GM12878 (cell line): ENCODE results near the gene PTPRC. TPM values are rescaled to one million over a fixed set of nuclear protein-coding genes. Genes with fewer than 3 reads are reported as not detected.

Source experiments
- ATAC-seq: fragments of 200-7000 bp; cut with Tn5 transposase; 3 replicates; pipeline ENCODE4 v1.9.1; 2020; ENCODE audit warnings: mild to moderate bottlenecking, moderate library complexity
- BruUV-seq: library from RNA; stranded (reverse); fragments of 400-500 nt; replicated peaks from 2 replicates; lab custom pipeline; 2021; lab: Mats Ljungman, UMichigan
- CTCF ChIA-PET: fragments of 300-600 bp; sonication (Branson Sonifier 250); formaldehyde crosslinking; extraction: SDS; loops from one replicate; lab custom pipeline; 2021; ENCODE audit warnings: inconsistent platforms; lab: Yijun Ruan, JAX
- POLR2A ChIA-PET: fragments of 350-600 bp; formaldehyde crosslinking; extraction: SDS; loops from one replicate; lab custom pipeline; 2021; ENCODE audit warnings: inconsistent platforms; lab: Charles Lee
- RAD21 ChIA-PET: fragments of 300-600 bp; sonication (Branson Sonifier 250); formaldehyde crosslinking; loops from one replicate; lab custom pipeline; 2023; ENCODE audit warnings: antibody characterized with exemption; ENCODE audit not compliant: unreplicated experiment; lab: Charles Lee
- SMC1A ChIA-PET: fragments of 300-600 bp; sonication (Branson Sonifier 250); formaldehyde crosslinking; loops from one replicate; lab custom pipeline; 2023; ENCODE audit not compliant: unreplicated experiment, uncharacterized antibody; lab: Charles Lee
- DNase-seq: peaks from one replicate; pipeline ENCODE4 v3.0.0-alpha.2; 2011; ENCODE audit warnings: low read depth, low spot score
- FAIRE-seq: peaks from 3 replicates; lab custom pipeline; 2011; peaks lifted over from hg19 to GRCh38; lab: Jason Lieb, UNC
- H2AFZ ChIP-seq: 2 replicates; pipeline ENCODE4 v1.6.0; 2011; ENCODE audit warnings: low read depth, low read length, control low read depth; ENCODE audit not compliant: control insufficient read depth
- H3K27ac ChIP-seq: 2 replicates; pipeline ENCODE4 v1.5.1; 2011; ENCODE audit warnings: control low read depth; ENCODE audit not compliant: control insufficient read depth, insufficient read depth
- H3K27me3 ChIP-seq, 2 experiments: replicated peaks in 1 of 2; 2 replicates each; pipeline versions ENCODE4 v1.6.0 to v1.6.1; 2011; ENCODE audit warnings: low read length in 1 of 2; ENCODE audit not compliant: control insufficient read depth in 2 of 2, insufficient read depth in 2 of 2
- H3K36me3 ChIP-seq, 2 experiments: 2 replicates each; pipeline ENCODE4 v1.5.1; 2011; ENCODE audit warnings: low read length in 1 of 2; ENCODE audit not compliant: control insufficient read depth in 2 of 2, insufficient read depth in 2 of 2
- H3K4me1 ChIP-seq: 2 replicates; pipeline ENCODE4 v1.6.1; 2011; ENCODE audit warnings: mild to moderate bottlenecking, low read length, moderate library complexity, mixed read lengths; ENCODE audit not compliant: control insufficient read depth, insufficient read depth
- H3K4me2 ChIP-seq: 2 replicates; pipeline ENCODE4 v1.6.0; 2011; ENCODE audit warnings: control low read depth; ENCODE audit not compliant: control insufficient read depth, insufficient read depth
- H3K4me3 ChIP-seq: fragments of 200-600 bp; sonication (generic); 2 replicates; pipeline ENCODE4 v1.5.1; 2016
- H3K79me2 ChIP-seq: 2 replicates; pipeline ENCODE4 v1.6.0; 2011; ENCODE audit warnings: low read length; ENCODE audit not compliant: control insufficient read depth, insufficient read depth
- H3K9ac ChIP-seq: 2 replicates; pipeline ENCODE4 v1.8.0; 2011; ENCODE audit warnings: low read length, control low read depth, mixed read lengths; ENCODE audit not compliant: control insufficient read depth, insufficient read depth
- H3K9me3 ChIP-seq: replicated peaks from 3 replicates; pipeline ENCODE4 v1.5.1; 2011; ENCODE audit warnings: mild to moderate bottlenecking, low read length; ENCODE audit not compliant: control insufficient read depth, insufficient read depth
- H4K20me1 ChIP-seq: 2 replicates; pipeline ENCODE4 v1.6.0; 2011; ENCODE audit not compliant: control insufficient read depth, insufficient read depth
- LARP7 ChIP-seq: fragments of 450-650 bp; IDR thresholded peaks from 2 replicates; pipeline ENCODE4 v1.6.1; 2017; ENCODE audit warnings: mild to moderate bottlenecking
- MYB ChIP-seq: fragments of 150-350 bp; IDR thresholded peaks from 2 replicates; pipeline ENCODE4 v1.6.1; 2014; ENCODE audit warnings: mild to moderate bottlenecking, low read depth, low read length, borderline replicate concordance
- NR2C1 ChIP-seq: fragments of 450-650 bp; IDR thresholded peaks from 2 replicates; pipeline ENCODE4 v1.6.1; 2017; ENCODE audit warnings: antibody characterized with exemption, mild to moderate bottlenecking, moderate library complexity
- NRF1 ChIP-seq: conservative IDR thresholded peaks from 2 replicates; pipeline ENCODE4 v1.6.1; 2011; ENCODE audit warnings: mild to moderate bottlenecking, low read depth, low read length, improper control_type of control experiment
- RBBP5 ChIP-seq: fragments of 200-600 bp; sonication (generic); conservative IDR thresholded peaks from 2 replicates; pipeline ENCODE4 v1.6.1; 2016
- WGBS: methylation state at CpG from one replicate; pipeline ENCODE4 v1.1.6; 2016; ENCODE audit warnings: low lambda C conversion rate; ENCODE audit not compliant: insufficient replicate concordance, insufficient coverage; ENCODE audit errors: missing lambda C conversion rate; 5-methylcytosine and 5-hydroxymethylcytosine counted together
- in situ Hi-C: fragments of 300-500 bp; cut with MboI; formaldehyde crosslinking; loops from 9 replicates; pipeline ENCODE4 v1.14.3; 2018; ENCODE audit warnings: mixed read lengths
- intact Hi-C: fragments of 100-400 bp; cut with micrococcal nuclease; formaldehyde crosslinking; loops from one replicate; pipeline ENCODE4 v1.14.2; 2022; ENCODE audit not compliant: unreplicated experiment
- polyA plus RNA-seq, 11 experiments: library from polyadenylated mRNA; depleted of rRNA in 4 of 11; unstranded in 6 of 11; stranded (reverse) in 5 of 11; fragments of >200 nt; fragmentation: Nextera tagmentation in 4 of 11; fragmentation: Illumina TruSeq in 1 of 11; extraction: Ambion mirVana in 4 of 11; extraction: Trizol in 1 of 11; gene quantifications; 1 replicate in 1 of 11; 2 replicates in 10 of 11; pipeline versions ENCODE4 v1.2.1 to v1.2.3, GENCODE V29; 2011 to 2016; ENCODE audit warnings: inconsistent platforms in 2 of 11, missing spikeins in 2 of 11, low read depth in 1 of 11
- total RNA-seq, 4 experiments: library from RNA; depleted of rRNA in 3 of 4; stranded (reverse); fragments of >200 nt in 3 of 4; fragmentation: Illumina TruSeq in 1 of 4; extraction: Trizol in 1 of 4; gene quantifications; 2 replicates each; pipeline versions ENCODE4 v1.2.1 to v1.2.3, GENCODE V29; 2013 to 2021
- TF ChIP-seq, protein P1 (sequence below): fragments of 450-650 bp; formaldehyde crosslinking; IDR thresholded peaks from 2 replicates; pipeline ENCODE4 v1.4.0; 2022; ENCODE audit warnings: mild to moderate bottlenecking, moderate library complexity

PTPRC gene
- total and polyA plus RNA-seq, 10 of the 15 experiments (the other 5 are each of a cell fraction or from before 2014, with no cell fraction given): 72.9 to 221 (median 118) TPM

- no peaks in the 10 kb centered on the region; the same call in 2 of the 3 replicates for H3K9me3 ChIP-seq
- RAD21 ChIA-PET: interaction anchor here (0.6 to 1.7 kb wide), 2 partner anchors 34 to 306 kb away, joined by 3 to 4 read pairs; no protein-coding TSS in a partner anchor
- no peaks in the 10 kb centered on the region for H4K20me1 ChIP-seq
- WGBS: 29% methylated on average over 5 of the region's 5 CpGs
- no peak overlapping the region for H3K27ac ChIP-seq
- in situ Hi-C loops: no loop called here
- CTCF ChIA-PET: interaction anchor here (0.6 to 2.1 kb wide), 4 partner anchors 10 to 704 kb away, joined by 3 to 8 read pairs (median 4); no protein-coding TSS in a partner anchor
- no peaks in the 10 kb centered on the region for H3K36me3 ChIP-seq
- TF ChIP-seq MYB (no peak), LARP7 (no peak), NR2C1 (no peak), RBBP5 (no peak), NRF1 (no peak)
- TF ChIP-seq, protein P1, sequence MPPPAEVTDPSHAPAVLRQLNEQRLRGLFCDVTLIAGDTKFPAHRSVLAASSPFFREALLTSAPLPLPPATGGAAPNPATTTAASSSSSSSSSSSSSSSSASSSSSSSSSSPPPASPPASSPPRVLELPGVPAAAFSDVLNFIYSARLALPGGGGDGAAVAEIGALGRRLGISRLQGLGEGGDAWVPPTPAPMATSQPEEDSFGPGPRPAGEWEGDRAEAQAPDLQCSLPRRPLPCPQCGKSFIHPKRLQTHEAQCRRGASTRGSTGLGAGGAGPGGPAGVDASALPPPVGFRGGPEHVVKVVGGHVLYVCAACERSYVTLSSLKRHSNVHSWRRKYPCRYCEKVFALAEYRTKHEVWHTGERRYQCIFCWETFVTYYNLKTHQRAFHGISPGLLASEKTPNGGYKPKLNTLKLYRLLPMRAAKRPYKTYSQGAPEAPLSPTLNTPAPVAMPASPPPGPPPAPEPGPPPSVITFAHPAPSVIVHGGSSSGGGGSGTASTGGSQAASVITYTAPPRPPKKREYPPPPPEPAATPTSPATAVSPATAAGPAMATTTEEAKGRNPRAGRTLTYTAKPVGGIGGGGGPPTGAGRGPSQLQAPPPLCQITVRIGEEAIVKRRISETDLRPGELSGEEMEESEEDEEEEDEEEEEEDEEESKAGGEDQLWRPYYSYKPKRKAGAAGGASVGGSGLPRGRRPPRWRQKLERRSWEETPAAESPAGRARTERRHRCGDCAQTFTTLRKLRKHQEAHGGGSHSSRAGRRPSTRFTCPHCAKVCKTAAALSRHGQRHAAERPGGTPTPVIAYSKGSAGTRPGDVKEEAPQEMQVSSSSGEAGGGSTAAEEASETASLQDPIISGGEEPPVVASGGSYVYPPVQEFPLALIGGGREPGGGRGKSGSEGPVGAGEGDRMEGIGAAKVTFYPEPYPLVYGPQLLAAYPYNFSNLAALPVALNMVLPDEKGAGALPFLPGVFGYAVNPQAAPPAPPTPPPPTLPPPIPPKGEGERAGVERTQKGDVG (CRISPR knock-in tag): no peak
- TF ChIP-seq, all 136 proteins: peak for 0
- no peak for DNase-seq
- ChIA-PET SMC1A (interaction anchor here (1.5 kb wide), 1 partner anchor 12 kb away, joined by 5 read pairs; no protein-coding TSS in a partner anchor), POLR2A (no interaction called here)
- intact Hi-C loops: no loop called here
- Histone ChIP-seq H3K9ac (no peak overlapping the region), H3K79me2 (no peaks in the 10 kb centered on the region), H3K4me3 (no peak overlapping the region), H3K4me2 (no peak overlapping the region), H3K27me3 (no peaks in the 10 kb centered on the region), H2AFZ (no peak overlapping the region), H3K4me1 (no peaks in the 10 kb centered on the region)
- no peak for ATAC-seq
- no TSS peak for BruUV-seq
- no peak for FAIRE-seq
Measured at GRCh38 chr1:198806861-198807260, 168.0 kb downstream of the PTPRC start.

Other genes starting within 250 kb of the PTPRC start
- not detected in 2 replicates for gene ATP6V1G3, start 98.4 kb upstream of the PTPRC start, total RNA-seq (2014; rRNA removed)
- not detected in 2 replicates for gene ATP6V1G3, start 98.4 kb upstream of the PTPRC start, total RNA-seq (2014; rRNA removed; fragmentation: Illumina TruSeq; extraction: Trizol)
- not detected in 2 replicates for gene ATP6V1G3, start 98.4 kb upstream of the PTPRC start, total RNA-seq (2021)
- not detected in 2 replicates for gene ATP6V1G3, start 98.4 kb upstream of the PTPRC start, polyA plus RNA-seq (2011; rRNA removed)
- not detected in 2 replicates for gene ATP6V1G3, start 98.4 kb upstream of the PTPRC start, polyA plus RNA-seq (2014; fragmentation: Illumina TruSeq; extraction: Trizol)
- under 1 TPM in 1 of 2 experiments, not detected in 1; 0.22 TPM for gene ATP6V1G3, start 98.4 kb upstream of the PTPRC start, polyA plus RNA-seq (2014; fragmentation: Nextera tagmentation; extraction: Ambion mirVana)
- gene ATP6V1G3, start 98.4 kb upstream of the PTPRC start, polyA plus RNA-seq (2014; rRNA removed): not detected in 2 replicates
- not detected for gene ATP6V1G3, start 98.4 kb upstream of the PTPRC start, polyA plus RNA-seq (2016; fragmentation: Nextera tagmentation; extraction: Ambion mirVana)